GM10266 (cell line): ENCODE measurements around the gene FLVCR1.

ENCODE experiments used
- DNase-seq: peaks from one replicate; pipeline ENCODE4 v3.0.0; 2012; ENCODE audit errors: extremely low spot score
- TF ChIP-seq, protein P1 (sequence below): IDR thresholded peaks from 2 replicates; pipeline ENCODE4 v1.5.1; 2012; ENCODE audit warnings: mild to moderate bottlenecking, low read depth; ENCODE audit not compliant: control insufficient read depth, insufficient read depth; ENCODE audit errors: missing control alignments

FLVCR1 gene

GRCh38 chr1:212920896-212921295 is 62.8 kb downstream of the FLVCR1 start:
- TF ChIP-seq, protein P1, sequence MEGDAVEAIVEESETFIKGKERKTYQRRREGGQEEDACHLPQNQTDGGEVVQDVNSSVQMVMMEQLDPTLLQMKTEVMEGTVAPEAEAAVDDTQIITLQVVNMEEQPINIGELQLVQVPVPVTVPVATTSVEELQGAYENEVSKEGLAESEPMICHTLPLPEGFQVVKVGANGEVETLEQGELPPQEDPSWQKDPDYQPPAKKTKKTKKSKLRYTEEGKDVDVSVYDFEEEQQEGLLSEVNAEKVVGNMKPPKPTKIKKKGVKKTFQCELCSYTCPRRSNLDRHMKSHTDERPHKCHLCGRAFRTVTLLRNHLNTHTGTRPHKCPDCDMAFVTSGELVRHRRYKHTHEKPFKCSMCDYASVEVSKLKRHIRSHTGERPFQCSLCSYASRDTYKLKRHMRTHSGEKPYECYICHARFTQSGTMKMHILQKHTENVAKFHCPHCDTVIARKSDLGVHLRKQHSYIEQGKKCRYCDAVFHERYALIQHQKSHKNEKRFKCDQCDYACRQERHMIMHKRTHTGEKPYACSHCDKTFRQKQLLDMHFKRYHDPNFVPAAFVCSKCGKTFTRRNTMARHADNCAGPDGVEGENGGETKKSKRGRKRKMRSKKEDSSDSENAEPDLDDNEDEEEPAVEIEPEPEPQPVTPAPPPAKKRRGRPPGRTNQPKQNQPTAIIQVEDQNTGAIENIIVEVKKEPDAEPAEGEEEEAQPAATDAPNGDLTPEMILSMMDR, result peak; percentile 53
- DNase-seq, result peak; percentile 36

DNA sequence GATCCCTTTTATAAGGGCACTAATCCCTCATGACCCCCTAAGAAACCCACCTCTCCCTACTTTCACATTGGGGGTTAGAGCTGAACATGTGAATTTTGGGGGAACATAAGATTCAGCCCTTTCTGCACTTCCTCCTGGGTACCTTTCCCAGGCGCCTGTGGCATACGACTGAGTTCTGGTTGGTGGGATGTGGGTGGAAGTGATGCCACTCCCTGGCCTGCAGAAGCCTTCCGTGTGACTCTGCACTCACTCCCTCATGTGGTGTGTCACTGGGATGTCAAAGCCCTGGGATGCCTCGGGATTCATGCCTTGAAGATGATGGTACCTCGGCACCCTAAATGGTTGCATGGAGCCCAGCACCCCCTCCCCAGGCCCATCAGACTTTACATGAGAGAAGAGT is 63.9 kb downstream of the FLVCR1 start:
- TF ChIP-seq, protein P1, result no peak
- DNase-seq, result no peak

GRCh38 chr1:212926372-212926771 is 68.3 kb downstream of the FLVCR1 start:
- no peak for DNase-seq
- TF ChIP-seq, protein P1, result no peak

DNA sequence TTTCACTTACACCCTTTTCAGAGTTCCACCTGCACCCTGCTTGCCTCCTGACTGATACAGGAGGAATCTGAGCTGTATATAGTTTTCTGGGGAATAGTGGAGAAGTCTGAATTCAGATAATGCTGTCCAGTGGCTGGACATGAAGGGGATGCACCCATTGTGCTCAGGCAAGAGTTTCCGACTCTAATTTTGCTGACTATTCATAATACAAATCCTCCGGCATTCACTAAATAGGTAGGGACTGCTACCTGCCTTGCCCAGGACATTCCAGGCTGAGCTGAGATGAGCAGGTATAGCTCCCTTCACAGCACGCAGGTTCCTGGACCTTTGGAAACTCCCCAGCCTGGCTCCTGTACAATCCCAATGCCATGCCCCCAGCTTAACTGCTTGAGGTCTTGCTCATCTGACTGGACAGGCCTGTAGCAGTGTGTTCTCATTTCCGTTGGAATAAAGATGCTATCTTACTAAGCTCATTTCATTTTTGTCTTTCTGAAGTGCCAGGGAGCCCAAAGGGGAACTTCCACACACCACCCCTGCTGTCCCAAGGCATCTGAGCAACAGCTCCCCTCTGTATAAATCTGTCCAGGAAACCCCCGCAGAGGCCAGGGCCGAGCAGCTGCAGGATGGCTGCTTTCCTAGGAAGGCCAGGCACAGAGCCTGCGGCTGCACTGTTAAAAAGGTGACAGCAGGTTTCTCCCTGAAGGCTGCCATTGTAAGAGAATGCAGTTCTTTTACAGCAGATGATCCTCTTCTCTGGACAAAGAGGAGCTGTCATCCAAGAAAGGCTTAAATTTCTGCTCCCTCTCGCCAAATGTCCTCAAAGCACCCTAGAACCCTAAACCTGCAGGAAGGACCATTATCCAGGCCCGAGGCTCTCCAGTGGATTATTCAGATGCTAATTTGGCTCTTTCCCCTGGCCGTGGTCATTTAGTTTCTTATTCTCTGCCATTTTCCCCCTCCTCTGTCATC is 70.5 kb downstream of the FLVCR1 start:
- DNase-seq, result no peak
- TF ChIP-seq, protein P1, result no peak

GRCh38 chr1:212930986-212931678 is 73.1 kb downstream of the FLVCR1 start:
- TF ChIP-seq, protein P1, result no peak
- DNase-seq, result no peak

DNA sequence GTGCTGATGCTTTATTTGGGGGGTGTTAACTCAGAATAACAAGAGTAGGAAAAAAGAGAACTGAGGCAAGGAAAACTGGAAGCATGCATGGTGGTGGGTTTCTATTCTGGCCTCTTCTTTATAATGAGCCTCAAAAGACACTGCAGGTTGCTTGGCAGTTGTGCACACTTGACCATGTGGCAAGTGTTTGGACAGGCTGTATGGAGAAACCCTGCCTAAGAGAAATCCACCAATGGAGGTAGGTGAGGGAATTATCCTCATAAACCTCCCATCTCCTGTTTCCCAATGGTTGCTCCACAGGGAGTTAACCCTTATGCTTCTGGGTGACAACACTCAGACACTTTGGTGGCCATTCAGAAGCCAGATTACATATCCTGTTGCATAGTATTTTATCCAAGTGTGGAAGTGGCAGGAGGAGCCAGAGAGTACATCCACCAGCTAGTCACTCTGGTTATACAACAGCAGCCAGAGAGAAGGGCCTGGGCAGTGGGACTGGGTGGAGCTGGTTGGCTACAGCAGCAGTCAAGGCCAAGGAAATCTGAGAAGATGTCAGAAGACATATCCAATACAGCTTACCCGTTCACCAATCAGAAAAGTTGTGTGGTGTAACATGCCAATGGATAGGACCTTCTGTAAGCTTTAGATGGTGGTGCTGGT is 75.9 kb downstream of the FLVCR1 start:
- TF ChIP-seq, protein P1, result no peak
- no peak for DNase-seq
